HepG2 (cell line): ENCODE measurements around the gene THY1. TPM values are rescaled to one million over a fixed set of nuclear protein-coding genes. Genes with fewer than 3 reads are reported as not detected.

Source experiments
- DPF2 ChIP-seq: sonication (generic); formaldehyde crosslinking; IDR thresholded peaks from 2 replicates; pipeline ENCODE4 v1.4.0; 2020; ENCODE audit warnings: mild to moderate bottlenecking, low read depth, missing genetic modification reagents, borderline replicate concordance
- HIVEP1 ChIP-seq: sonication (generic); formaldehyde crosslinking; IDR thresholded peaks from 2 replicates; pipeline ENCODE4 v1.4.0; 2020; ENCODE audit warnings: mild to moderate bottlenecking, missing genetic modification reagents
- LBX2 ChIP-seq: sonication (generic); formaldehyde crosslinking; IDR thresholded peaks from 2 replicates; pipeline ENCODE4 v1.5.0; 2020; ENCODE audit warnings: missing genetic modification reagents, mild to moderate bottlenecking, borderline replicate concordance
- MLLT10 ChIP-seq: sonication (generic); formaldehyde crosslinking; IDR thresholded peaks from 2 replicates; pipeline ENCODE4 v1.4.0; 2020; ENCODE audit warnings: missing genetic modification reagents
- NRL ChIP-seq: sonication (generic); formaldehyde crosslinking; IDR thresholded peaks from 2 replicates; pipeline ENCODE4 v1.5.0; 2020; ENCODE audit warnings: missing genetic modification reagents, mild to moderate bottlenecking, moderate library complexity, borderline replicate concordance
- POLR2A ChIP-seq, 2 experiments: IDR thresholded peaks; 2 replicates each; pipeline ENCODE4 v1.6.1; 2011; ENCODE audit warnings: low read depth in 2 of 2, low read length in 2 of 2, mild to moderate bottlenecking in 1 of 2, moderate library complexity in 1 of 2; ENCODE audit not compliant: insufficient read depth in 1 of 2
- TBX3 ChIP-seq: fragments of 450-650 bp; IDR thresholded peaks from 2 replicates; pipeline ENCODE4 v1.6.1; 2017; ENCODE audit warnings: antibody characterized with exemption, mild to moderate bottlenecking, inconsistent platforms, borderline replicate concordance
- ZIK1 ChIP-seq: sonication (generic); formaldehyde crosslinking; IDR thresholded peaks from 2 replicates; pipeline ENCODE4 v1.5.0; 2020; ENCODE audit warnings: mild to moderate bottlenecking, low read depth, missing genetic modification reagents, borderline replicate concordance
- ZNF18 ChIP-seq: sonication (generic); formaldehyde crosslinking; IDR thresholded peaks from 2 replicates; pipeline ENCODE4 v1.8.0; 2022; ENCODE audit warnings: mild to moderate bottlenecking, missing genetic modification reagents; ENCODE audit not compliant: insufficient replicate concordance
- ZNF747 ChIP-seq: sonication (generic); formaldehyde crosslinking; IDR thresholded peaks from 2 replicates; pipeline ENCODE4 v1.8.1; 2023; ENCODE audit warnings: missing genetic modification reagents, mild to moderate bottlenecking, borderline replicate concordance
- ZNF891 ChIP-seq: sonication (generic); formaldehyde crosslinking; IDR thresholded peaks from 2 replicates; pipeline ENCODE4 v1.5.0; 2020; ENCODE audit warnings: mild to moderate bottlenecking, missing genetic modification reagents
- polyA plus RNA-seq, 8 experiments: library from polyadenylated mRNA; depleted of rRNA in 3 of 8; stranded (reverse) in 7 of 8; unstranded in 1 of 8; fragments of >200 nt; fragmentation: Illumina TruSeq in 4 of 8; extraction: Trizol in 4 of 8; gene quantifications; 2 replicates each; pipeline versions ENCODE4 v1.2.1 to v1.2.3, GENCODE V29; 2011 to 2016; ENCODE audit warnings: low read depth in 4 of 8, missing spikeins in 1 of 8, mixed read lengths in 1 of 8; ENCODE audit not compliant: insufficient read depth in 1 of 8
- total RNA-seq, 5 experiments: library from RNA; depleted of rRNA; stranded (reverse); fragments of >200 nt; fragmentation: Illumina TruSeq; extraction: Trizol; gene quantifications; 2 replicates each; pipeline ENCODE4 v1.2.3, GENCODE V29; 2016; ENCODE audit warnings: low read depth in 1 of 5
- TF ChIP-seq, protein P1 (sequence below): sonication (generic); formaldehyde crosslinking; IDR thresholded peaks from 2 replicates; pipeline ENCODE4; 2020; ENCODE audit warnings: missing genetic modification reagents, mild to moderate bottlenecking, borderline replicate concordance
- TF ChIP-seq, protein P2 (sequence below): sonication (generic); formaldehyde crosslinking; IDR thresholded peaks from 2 replicates; pipeline ENCODE4 v1.8.0; 2022; ENCODE audit warnings: missing genetic modification reagents, mild to moderate bottlenecking, moderate library complexity, borderline replicate concordance

The THY1 gene
- total and polyA plus RNA-seq, 2 of the 13 experiments (the other 11 are each of a cell fraction or from before 2014, with no cell fraction given): not detected

- TF ChIP-seq MLLT10 (no peak), POLR2A (IDR thresholded peaks at IDR 0.05; ENCODE audit: insufficient read depth in 1 of 2, low read depth in 2 of 2, low read length in 2 of 2) (peak; percentile 64 to 71; a peak in 3 of 4 replicates), TBX3 (peak; percentile 7; the same call in 1 of the 2 replicates), ZNF747 (CRISPR knock-in tag) (peak; percentile 49; the same call in 1 of the 2 replicates), ZNF891 (CRISPR knock-in tag) (no peak), DPF2 (CRISPR knock-in tag) (0 out of 2 replicates have a peak, but pooled peaks have one; percentile 42), LBX2 (no peak), ZNF18 (CRISPR knock-in tag) (peak; percentile 41), NRL (CRISPR knock-in tag) (no peak), ZIK1 (CRISPR knock-in tag) (peak; percentile 53; the same call in 1 of the 2 replicates), HIVEP1 (CRISPR knock-in tag) (peak; percentile 67; the same call in 1 of the 2 replicates)
- TF ChIP-seq, protein P1, sequence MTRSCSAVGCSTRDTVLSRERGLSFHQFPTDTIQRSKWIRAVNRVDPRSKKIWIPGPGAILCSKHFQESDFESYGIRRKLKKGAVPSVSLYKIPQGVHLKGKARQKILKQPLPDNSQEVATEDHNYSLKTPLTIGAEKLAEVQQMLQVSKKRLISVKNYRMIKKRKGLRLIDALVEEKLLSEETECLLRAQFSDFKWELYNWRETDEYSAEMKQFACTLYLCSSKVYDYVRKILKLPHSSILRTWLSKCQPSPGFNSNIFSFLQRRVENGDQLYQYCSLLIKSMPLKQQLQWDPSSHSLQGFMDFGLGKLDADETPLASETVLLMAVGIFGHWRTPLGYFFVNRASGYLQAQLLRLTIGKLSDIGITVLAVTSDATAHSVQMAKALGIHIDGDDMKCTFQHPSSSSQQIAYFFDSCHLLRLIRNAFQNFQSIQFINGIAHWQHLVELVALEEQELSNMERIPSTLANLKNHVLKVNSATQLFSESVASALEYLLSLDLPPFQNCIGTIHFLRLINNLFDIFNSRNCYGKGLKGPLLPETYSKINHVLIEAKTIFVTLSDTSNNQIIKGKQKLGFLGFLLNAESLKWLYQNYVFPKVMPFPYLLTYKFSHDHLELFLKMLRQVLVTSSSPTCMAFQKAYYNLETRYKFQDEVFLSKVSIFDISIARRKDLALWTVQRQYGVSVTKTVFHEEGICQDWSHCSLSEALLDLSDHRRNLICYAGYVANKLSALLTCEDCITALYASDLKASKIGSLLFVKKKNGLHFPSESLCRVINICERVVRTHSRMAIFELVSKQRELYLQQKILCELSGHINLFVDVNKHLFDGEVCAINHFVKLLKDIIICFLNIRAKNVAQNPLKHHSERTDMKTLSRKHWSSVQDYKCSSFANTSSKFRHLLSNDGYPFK (CRISPR knock-in tag): no peak; the same call in 1 of the 2 replicates
- TF ChIP-seq, protein P2, sequence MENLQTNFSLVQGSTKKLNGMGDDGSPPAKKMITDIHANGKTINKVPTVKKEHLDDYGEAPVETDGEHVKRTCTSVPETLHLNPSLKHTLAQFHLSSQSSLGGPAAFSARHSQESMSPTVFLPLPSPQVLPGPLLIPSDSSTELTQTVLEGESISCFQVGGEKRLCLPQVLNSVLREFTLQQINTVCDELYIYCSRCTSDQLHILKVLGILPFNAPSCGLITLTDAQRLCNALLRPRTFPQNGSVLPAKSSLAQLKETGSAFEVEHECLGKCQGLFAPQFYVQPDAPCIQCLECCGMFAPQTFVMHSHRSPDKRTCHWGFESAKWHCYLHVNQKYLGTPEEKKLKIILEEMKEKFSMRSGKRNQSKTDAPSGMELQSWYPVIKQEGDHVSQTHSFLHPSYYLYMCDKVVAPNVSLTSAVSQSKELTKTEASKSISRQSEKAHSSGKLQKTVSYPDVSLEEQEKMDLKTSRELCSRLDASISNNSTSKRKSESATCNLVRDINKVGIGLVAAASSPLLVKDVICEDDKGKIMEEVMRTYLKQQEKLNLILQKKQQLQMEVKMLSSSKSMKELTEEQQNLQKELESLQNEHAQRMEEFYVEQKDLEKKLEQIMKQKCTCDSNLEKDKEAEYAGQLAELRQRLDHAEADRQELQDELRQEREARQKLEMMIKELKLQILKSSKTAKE (CRISPR knock-in tag): 0 out of 2 replicates have a peak, but pooled peaks have one; percentile 23
Measured at GRCh38 chr11:119368121-119369034, 54.6 kb downstream of the THY1 start (continued).
